Suppressor macrophage treated with lipopolysaccharide for 1 hour (primary cell): ENCODE results near the gene AVP.
"Not testable (repeated sequence)": the region's sequence is repeated elsewhere in the genome, so short reads cannot be mapped to it uniquely, and the experiment has no call there.

ENCODE experiments used
- DNase-seq, 3 donors: peaks; one replicate each; pipeline ENCODE4 v3.0.0-alpha.2; 2020 to 2022

The AVP gene, protein sequence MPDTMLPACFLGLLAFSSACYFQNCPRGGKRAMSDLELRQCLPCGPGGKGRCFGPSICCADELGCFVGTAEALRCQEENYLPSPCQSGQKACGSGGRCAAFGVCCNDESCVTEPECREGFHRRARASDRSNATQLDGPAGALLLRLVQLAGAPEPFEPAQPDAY

DNA sequence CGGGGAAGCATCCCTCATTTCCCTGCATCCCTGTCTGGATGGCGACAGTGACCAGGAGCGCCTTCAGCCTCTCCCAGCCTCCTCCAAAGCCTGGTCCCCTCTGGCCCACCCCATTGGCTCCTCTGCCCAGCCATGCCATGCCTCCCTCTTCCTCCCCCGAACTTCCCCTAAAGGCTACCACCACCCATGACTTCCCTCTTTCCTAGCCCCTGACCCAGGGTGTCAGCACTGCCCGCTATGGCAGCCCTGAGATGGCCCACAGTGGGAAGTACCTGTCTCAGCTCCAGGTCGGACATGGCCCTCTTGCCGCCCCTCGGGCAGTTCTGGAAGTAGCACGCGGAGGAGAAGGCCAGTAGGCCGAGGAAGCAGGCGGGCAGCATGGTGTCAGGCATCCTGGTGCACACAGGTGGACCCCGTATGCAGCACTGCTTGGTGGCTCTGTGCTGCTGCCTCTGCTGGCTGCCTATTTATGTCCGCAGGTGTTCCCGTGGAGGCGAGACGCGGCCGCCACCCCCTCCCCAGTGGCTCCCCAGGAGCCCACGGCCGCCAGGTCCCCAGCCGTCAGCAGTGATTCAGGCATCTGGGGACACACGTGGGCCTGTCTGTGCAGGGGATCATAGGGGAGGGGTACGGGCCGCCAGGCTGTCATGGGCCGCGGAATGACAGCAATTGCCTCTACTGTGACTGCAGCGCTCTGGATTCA lies at the start of gene AVP:
AVP (minus strand) TSS at position 442 of the 703 bp plus-strand sequence; CDS start at position 392, 50 bp downstream.
- peak; percentile 32 to 54 (median 40) for DNase-seq

DNA sequence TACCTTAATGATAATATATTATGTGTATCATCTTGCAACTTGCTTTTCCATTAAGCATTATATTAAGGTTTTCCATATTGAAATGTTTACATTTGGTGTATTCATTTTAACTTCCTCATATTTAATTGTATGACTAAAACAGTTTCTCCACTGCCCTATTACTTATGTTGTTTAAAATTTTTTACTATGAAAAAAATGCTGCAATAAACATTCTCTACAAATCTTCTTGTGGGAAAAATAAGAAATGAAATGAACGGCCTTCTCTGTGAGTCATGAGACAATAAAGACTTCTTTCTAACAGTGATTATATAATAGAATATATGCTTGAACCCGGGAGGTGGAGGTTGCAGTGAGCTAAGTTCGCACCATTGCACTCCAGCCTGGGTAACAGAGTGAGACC lies 49.6 kb upstream of the AVP start:
- peak in 2 of 3 donors; percentile 20 to 24 for DNase-seq

DNA sequence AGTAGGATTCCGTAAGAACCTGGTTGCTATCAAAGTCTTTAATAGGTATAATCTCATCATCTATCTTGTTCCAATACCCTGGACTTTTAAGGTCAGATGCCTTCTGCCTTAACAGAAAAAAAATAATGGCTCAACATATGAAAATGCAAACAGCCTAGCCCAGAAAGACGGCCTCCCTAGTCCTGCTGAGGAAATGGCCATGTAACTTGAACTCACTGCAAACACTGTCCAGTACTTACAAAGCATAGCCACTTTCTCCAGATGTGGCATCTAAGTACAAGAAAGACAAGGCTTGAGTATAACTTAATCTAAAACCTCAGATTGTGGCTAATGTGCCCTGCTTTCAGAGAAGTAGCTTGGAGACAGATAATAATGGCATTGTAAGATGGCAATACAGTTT lies 48.6 kb upstream of the AVP start:
- DNase-seq = no peak

DNA sequence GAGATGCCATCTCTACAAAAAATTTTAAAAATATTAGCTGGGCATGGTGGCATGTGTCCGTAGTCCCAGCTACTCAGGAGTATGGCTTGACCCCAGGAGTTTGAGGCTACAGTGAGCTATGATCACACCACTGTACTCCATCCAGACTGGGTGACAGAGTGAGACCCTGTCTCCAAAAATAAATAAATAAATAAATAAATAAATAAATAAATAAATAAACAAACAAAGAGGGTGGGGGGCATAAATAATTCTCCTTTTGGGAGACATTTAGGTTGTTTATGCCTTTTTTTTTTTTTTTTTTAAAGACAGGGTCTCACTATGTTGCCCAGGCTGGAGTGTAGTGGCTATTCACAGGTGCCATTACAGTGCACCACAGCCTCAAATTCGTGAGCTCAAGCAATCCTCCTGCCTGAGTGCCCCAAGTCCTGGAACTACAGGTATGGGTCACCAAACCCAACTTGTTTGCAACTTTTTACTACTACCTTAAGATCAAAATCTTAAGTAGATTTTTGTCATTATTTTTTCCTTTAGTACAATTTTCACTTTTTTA lies 45.6 kb upstream of the AVP start:
- no peak for DNase-seq

DNA sequence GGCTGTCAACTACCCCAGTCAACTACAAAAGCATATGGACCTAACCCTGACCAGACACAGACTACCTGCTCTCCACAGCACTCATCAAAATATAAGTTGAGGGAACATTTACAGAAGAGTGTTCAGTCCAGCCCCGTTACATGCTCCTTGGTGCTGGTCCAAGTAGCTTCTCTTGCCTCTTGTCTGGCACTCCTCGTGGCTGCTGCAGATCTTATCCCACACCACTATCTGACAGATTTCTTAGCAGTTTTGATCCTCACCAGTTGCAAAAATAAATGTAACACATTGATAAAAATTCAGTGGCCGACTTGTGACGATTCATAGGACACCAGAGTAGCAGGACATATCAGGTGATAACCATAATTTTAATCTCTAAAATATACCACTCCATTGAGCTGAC lies 44.6 kb upstream of the AVP start:
- DNase-seq = no peak

DNA sequence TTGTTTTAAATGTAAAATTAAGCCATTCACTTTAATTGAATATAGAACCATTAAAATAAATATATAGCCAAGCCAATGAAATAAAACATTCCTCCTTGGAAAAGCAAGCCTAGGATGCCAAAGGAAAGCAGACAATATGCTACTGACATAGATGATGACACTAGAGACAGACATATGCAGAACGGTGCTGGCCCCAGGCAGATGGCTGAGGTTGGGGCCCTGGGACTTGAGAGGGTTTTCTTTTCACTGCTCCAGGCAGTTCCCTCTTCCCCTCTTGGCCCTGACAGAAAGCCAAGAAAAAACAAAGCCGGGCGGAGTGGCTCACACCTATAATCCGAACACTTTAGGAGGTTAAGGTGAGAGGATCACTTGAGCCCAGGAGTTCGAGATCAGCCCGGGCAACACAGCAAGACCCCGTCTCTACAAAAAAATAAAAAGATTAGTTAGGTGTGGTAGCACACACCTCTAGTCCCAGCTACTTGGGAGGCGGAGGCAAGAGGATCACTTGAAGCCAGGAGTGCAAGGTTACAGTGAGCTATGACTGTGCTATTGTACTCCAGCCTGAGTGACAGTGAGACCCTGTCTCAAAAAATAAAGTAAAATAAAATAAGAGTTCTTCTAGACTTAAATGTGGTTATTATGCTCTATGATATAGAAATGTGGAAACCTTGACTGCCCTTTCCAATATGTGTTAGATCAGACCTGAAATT lies 43.9 kb upstream of the AVP start:
- no peak for DNase-seq

DNA sequence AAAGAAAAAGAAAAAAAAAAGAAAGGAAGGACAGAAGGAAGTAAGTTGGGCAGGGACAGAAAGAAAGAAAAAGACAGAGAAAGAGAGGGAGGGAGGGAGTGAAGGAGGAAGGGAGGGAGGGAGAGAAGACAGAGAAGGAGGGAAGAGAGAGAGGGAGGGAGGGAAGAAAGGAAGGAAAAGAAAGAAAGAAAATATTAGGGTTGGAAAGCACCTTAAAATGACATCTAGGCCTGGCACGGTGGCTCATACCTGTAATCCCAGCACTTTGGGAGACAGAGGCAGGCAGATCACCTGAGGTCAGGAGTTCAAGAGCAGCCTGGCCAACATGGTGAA lies 42.0 kb upstream of the AVP start:
- no peak for DNase-seq

DNA sequence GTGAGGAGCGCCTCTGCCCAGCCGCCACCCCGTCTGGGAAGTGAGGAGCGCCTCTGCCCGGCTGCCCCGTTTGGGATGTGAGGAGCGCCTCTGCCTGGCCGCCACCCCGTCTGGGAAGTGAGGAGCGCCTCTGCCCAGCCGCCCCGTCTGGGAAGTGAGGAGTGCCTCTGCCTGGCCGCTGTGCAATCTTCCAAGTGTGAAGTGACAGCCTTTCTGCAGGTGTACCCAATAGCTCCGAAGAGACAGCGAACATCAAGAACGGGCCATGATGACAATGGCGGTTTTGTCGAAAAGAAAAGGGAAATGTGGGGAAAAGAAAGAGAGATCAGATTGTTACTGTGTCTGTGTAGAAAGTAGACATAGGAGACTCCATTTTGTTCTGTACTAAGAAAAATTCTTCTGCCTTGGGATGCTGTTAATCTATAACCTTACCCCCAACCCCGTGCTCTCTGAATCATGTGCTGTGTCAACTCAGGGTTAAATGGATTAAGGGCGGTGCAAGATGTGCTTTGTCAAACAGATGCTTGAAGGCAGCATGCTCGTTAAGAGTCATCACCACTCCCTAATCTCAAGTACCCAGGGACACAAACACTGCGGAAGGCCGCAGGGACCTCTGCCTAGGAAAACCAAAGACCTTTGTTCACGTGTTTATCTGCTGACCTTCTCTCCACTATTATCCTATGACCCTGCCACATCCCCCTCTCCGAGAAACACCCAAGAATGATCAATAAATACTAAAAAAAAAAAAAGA lies 41.4 kb upstream of the AVP start:
- DNase-seq = not testable (repeated sequence)

DNA sequence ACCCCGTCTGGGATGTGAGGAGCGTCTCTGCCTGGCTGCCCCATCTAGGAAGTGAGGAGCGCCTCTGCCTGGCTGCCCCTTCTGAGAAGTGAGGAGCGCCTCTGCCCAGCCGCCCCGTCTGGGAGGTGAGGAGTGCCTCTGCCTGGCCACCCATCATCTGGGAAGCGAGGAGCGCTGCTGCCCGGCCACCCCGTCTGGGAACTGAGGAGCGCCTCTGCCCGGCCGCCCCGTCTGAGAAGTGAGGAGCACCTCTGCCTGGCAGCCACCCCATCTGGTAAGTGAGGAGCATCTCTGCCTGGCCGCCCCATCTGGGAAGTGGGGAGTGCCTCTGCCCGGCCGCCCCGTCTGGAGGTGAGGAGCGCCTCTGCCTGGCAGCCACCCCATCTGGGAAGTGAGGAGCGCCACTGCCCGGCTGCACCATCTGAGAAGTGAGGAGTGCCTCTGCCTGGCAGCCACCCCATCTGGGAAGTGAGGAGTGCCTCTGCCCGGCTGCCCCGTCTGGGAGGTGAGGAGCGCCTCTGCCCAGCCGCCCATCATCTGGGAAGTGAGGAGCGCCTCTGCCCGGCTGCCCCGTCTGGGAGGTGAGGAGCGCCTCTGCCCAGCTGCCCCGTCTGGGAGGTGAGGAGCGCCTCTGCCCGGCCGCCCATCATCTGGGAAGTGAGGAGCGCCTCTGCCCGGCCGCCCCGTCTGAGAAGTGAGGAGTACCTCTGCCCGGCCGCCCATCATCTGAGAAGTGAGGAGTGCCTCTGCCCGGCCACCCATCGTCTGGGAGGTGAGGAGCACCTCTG lies 40.4 kb upstream of the AVP start:
- DNase-seq = not testable (repeated sequence)

DNA sequence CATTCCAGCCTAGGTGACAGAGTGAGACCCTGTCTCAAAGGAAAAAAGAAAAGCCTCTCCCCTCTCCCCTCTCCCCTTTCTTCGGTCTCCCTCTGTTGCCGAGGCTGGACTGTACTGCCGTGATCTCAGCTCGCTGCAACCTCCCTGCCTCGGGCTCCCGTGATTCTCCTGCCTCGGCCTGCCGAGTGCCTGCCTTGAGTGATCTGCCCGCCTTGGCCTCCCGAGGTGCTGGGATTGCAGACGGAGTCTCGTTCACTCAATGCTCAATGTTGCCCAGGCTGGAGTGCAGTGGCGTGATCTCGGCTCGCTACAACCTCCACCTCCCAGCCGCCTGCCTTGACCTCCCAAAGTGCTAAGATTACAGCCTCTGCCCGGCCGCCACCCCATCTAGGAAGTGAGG lies 39.6 kb upstream of the AVP start:
- not testable (repeated sequence) for DNase-seq

DNA sequence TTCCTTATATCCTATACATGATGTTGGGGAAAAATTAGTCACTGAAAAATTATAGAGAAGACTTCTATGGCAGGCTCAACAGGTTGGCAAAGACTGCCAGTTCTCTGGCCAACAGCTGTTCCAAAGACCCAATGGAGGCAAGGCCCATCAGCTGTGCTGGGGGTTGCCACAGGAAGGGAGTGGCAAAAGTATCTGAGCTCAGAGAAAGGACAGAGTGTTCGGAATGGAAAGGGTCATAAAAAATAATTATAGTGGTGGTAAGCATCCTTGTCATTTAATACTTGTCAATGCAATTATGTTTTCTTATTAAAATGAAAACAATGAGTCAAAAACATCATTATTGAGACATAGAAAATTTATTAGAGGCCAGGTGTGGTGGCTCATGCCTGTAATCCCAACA lies 39.0 kb upstream of the AVP start:
- no peak for DNase-seq

DNA sequence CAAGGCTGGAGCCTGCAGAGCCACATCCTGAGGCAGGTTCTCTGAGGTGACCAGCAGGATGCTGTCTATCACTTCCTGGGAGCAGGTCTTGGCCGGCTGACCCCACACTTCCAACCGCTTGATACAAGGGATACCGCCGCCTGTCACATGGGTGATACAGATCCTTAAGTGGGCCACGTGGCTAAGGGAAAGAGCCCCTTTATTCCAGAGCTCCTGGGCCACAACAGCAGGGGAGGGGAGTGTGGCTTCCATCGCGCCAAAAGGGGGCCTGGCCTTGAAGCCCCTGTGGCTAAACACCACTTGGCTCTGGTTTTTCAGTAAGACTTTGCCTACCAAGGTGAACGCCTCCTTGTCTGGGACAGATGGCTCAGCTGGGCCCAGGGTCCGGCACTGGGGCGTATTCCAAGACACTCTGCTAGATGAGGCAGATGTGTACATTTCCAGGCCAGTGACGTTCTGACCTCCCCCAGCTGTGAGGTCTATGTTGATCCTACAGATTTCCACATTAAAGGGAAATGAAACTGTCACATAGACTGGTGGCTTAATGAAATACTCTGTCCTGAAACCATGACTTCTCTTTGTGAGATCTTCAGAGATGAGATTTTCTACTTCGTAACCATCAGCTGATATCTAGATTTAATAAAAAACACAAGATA lies 37.6 kb upstream of the AVP start:
- peak in 2 of 3 donors; percentile 28 to 34 for DNase-seq

DNA sequence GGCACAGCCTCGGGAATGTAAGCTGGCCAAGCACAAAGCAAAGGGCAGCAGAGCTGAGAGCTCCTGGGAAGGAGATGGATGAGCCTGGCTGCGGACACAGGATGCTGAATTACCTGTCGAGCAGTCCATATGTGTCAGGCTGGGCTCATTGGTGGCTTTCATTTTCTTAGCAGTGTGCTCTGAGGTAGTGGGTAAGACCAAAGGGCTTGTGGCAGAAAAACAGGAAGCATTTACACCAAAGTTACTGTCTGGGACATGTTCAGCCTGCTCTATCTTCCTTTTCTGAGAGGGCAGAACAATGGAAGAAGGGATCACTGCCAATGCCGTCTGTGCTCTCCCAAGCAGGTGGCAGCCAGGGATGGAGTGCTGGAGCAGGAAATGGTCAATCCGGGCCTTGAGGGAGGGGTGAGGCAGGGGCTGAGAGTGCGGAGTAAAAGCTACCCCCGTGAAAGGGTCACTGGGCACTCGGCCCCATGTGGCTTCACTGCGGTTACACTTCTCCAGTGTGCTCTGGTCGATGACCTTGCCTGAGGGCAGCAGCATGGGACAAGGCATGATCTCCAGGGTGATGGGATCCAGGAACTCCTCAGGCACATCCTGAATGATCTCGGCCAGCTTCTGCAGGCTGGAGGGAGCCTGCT lies 36.9 kb upstream of the AVP start:
- no peak for DNase-seq

DNA sequence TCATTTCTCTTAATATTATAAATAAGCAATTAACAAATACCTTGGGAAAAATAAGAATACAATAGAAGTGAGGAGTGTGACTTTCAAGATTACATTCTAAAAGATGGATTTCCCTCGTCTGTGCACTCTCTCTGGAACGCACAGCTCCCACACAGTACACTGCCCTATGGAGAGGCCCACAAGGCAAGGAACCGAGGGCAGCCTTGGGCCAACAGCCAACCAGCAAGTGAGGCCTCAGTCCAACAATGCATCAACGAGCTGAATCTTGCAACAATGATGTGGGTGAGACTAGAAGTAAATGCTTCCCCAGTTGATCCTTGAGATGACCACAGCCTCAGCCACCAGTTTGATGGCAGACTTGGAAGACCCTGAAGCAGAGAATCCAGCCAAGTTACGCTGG lies 34.5 kb upstream of the AVP start:
- no peak for DNase-seq

DNA sequence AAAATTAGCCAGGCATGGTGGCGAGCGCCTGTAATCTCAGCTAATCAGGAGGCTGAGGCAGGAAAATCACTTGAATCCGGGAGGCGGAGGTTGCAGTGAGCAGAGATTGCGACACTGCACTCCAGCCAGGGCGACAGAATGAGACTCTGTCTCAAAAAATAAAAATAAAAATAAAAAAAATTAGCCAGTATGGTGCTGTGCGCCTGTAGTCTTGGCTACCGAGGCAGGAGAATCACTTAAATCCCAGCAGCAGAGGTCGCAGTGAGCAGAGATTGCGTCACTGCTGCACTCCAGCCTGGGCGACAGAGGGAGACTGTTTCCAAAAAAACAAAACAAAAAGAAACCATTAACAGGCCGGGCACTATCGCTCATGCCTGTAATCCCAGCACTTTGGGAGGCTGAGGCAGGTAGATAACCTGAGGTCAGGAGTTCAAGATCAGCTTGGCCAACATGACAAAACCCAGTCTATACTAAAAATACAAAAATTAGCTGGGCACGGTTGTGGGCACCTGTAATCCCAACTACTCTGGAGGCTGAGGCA lies 33.4 kb upstream of the AVP start:
- DNase-seq = peak; percentile 79 to 82 (median 81)

DNA sequence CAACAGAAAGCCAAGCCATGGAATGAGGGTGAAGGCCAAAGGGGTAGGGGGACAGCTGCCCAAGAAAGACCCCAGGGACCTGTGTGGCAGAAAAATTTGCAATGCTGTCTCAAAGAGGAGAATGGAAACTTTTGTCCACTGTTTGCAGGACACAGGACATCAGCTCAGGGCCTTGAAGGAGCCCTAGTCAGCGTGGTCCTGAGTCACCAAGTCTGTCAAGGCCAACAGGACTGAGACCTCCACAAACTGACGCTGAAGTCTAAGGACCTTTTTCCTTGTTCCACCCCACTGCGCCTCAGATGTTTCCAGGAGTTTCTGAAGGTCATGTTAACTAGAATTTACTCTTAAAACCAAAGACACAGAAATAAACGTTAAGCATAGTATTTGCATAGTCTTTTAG lies 31.8 kb upstream of the AVP start:
- no peak for DNase-seq

DNA sequence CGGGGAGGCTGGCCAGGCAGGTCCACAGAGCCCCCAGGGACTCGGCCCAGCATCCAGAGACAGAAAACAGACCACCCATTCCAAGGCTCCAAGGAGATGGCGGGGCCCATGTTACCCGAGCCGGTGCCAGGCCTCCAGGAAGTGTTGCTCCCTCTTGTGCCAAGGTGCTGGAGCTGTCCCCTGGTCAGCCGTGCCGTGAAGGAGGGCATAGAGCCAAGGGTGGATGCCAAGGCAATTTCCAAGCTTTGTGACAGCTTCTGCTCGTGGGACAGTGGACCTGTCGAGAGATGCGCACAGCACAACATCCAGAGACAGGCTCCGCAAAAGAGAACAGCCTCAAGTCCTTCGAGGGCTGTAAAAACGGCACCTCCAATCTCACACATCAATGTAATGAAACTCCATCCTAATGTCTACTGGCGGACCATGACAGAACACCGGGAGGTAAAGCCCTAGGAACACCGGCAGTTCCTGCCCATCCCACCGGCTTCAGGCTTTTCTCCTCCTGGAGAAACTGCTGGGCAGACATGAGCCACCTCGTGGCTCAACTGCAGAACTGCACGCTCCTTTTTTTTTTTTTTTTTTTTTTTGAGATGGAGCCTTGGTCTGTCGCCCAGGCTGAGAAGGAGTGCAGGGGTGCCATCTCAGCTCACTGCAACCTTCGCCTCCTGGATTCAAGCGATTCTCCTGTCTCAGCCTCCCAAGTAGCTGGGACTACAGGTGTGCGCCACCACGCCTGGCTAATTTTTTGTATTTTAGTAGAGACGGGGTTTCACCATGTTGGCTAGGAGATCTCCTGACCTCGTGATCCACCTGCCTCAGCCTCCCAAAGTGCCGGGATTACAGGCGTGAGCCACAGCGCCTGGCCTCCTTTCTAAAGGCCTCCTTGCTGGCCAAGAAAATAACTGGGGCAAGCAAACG lies 30.9 kb upstream of the AVP start:
- DNase-seq = peak; percentile 66 to 69 (median 69)

DNA sequence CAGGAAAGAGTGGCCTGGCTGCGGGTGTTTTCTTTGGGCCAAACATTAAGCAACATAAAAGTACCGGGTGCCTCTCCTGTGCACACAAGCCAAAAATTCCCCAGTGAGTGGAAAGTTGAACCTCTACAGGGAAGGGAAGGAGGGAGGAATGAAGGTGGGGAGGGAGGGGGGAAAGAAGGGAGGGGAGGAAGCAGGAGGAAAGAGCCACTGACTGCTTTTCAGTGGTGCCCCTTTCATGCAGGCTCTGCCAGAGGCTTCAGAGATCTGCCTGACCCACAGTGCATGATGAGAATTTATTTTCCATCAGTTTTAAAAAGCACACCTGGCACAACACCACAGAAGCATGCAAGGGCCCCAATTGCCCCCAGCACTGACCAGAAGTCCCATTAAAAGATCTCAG lies 27.5 kb upstream of the AVP start:
- DNase-seq = no peak

DNA sequence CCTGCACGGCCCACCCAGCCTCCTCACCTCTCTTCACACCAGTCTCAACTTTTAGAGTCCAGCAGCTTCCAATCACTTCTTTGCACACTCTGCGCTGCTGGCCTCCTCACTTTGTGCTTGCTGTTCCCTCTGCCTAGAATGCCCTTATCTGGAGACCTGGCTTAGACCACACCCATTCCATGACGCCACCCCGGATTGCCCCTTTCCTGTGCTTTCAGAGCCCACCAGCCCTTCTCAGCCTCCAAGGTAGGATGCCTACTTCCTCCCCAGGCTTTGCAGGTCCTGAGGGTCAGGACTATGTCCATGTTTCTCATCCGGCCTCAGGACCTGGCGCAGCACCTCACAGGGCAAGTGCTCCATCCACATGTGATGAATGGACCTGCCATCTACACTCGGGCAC lies 27.0 kb upstream of the AVP start:
- no peak for DNase-seq
